GM21367 (cell line): ENCODE results near the gene SPATA21.

Experiments used
- ATAC-seq: cut with Tn5 transposase; IDR thresholded peaks from one replicate; pipeline ENCODE4 v1.9.1; 2021; ENCODE audit not compliant: unreplicated experiment

The SPATA21 gene

DNA sequence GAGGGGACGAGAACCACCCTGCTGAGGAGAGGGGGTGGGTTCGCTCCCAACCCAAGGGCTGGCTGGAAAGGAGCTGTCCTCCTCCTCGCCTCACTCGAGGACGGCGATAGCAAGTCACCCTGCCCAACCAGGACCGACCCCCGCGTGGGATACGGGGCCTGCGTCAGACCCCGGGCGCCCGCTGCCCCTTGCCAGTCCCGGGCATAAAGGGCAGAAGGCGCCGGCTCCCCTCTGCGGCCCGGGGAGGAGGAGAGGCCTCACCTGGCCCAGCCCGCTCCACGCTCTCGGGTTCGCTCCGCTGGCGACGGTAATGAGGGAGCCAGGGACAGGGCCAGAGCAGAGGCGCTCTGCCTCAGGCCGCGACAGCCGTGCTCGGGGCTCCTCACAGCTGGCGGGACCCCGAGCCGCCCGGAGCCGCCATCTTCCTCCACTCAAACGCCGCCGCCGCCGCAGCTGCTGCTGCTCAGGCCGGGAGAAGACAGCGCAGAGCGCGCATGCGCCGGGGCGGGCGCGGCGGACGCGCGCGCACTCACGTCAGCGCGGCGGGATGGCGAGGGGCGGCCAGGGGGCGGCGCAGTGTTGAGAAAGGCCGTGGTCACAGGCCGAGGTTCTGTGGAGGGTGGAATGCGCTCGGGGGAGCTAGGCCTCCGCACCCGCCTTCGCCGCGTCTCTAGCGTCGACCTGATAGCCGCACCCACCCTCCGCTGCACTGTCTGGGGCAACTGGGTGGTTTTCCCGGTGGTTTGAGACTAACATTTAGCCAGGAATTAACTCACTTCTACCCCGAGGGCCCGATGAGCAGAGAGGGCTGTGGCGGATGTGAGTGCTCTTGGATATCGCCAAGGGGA lies 85.0 kb downstream of the SPATA21 start, which contains the start of gene FBXO42:
TSS of gene FBXO42 (minus strand) at position 487 of the 848 bp plus-strand sequence. CDS start 37,062 bp downstream, outside the sequence.
- ATAC-seq: peak; percentile 67

GRCh38 chr1:16351456-16351993 lies 85.7 kb downstream of the SPATA21 start:
- ATAC-seq: no peak

DNA sequence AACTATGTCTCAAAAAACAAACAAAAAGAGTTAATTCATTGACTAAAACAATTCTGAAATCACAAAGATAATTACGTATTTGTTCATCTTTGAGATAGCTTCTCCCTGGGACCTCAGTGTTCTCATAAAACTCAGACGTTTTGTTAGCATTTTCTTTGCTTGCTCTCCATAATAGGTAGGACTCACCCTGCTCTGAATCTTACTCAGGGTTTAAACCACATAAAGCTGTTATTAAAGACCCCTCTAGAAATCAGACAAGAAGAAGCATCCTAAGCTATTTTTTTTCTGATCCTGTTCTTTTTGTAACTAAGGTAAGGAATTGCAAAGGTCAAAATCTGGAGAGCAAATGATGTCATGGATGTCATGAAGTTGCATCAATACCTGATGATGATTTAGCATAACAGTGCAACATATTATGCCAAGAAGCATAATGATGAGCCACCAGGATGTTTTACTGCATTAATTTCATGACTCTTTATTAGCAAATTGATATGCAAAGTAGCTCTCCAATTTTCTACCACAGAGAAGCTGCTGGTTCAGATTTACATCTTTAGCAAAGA lies 87.3 kb downstream of the SPATA21 start:
- no peak for ATAC-seq
